Measurements from ENCODE around the gene NHEJ1.

GRCh38 chr2:219207134-219207883 is 46.7 kb upstream of the NHEJ1 start:
- TF ChIP-seq CTCF (IDR thresholded peaks at IDR 0.05) (no peak), POLR2A (IDR thresholded peaks at IDR 0.05) (no peak), POLR2AphosphoS5 (IDR thresholded peaks at IDR 0.05) (no peak)
